Adrenal gland (tissue), 5 donors: ENCODE data around the gene RRN3.

Experiments used
- CTCF ChIP-seq, 6 experiments: fragments of 450-650 bp in 4 of 6; fragments of 200-600 bp in 2 of 6; sonication (generic) in 1 of 6; IDR thresholded peaks; 1 replicate in 5 of 6; 2 replicates in 1 of 6; pipeline versions ENCODE4 v1.5.1 to v1.8.0; 2016 to 2021; ENCODE audit warnings: antibody characterized with exemption in 6 of 6, mild to moderate bottlenecking in 2 of 6, moderate library complexity in 1 of 6
- POLR2A ChIP-seq, 2 donors: fragments of 450-650 bp; IDR thresholded peaks; one replicate each; pipeline ENCODE4 v1.6.1; 2017; ENCODE audit warnings: antibody characterized with exemption in 2 of 2, mild to moderate bottlenecking in 2 of 2, moderate library complexity in 1 of 2
- donor health status: DM: no; HTN: no; CAD: no.

- TF ChIP-seq CTCF (IDR thresholded peaks at IDR 0.05) (peak in 3 of 6 experiments; percentile 15 to 33 (median 16)), POLR2A (IDR thresholded peaks at IDR 0.05) (no peak)
Observed at GRCh38 chr16:15041271-15042004, 52.6 kb downstream of the RRN3 start.
